Hepatocyte (in vitro differentiated cells): ENCODE measurements around the gene PRKACA. TPM values are rescaled to one million over a fixed set of nuclear protein-coding genes. Genes with fewer than 3 reads are reported as not detected.

ENCODE experiments used
- DNase-seq: peaks from one replicate; pipeline ENCODE4 v3.0.0-alpha.2; 2016; ENCODE audit warnings: low spot score
- H2AFZ ChIP-seq: fragments of 200-600 bp; sonication (generic); 2 replicates; pipeline ENCODE4 v1.6.0; 2016; ENCODE audit warnings: antibody characterized with exemption, mild to moderate bottlenecking
- H3K27ac ChIP-seq: fragments of 200-600 bp; sonication (generic); 2 replicates; pipeline ENCODE4 v1.5.1; 2016; ENCODE audit warnings: mild to moderate bottlenecking
- H3K27me3 ChIP-seq: fragments of 200-600 bp; sonication (generic); 2 replicates; pipeline ENCODE4 v1.6.1; 2016
- H3K36me3 ChIP-seq: fragments of 200-600 bp; sonication (generic); replicated peaks from 2 replicates; pipeline ENCODE4 v1.5.1; 2016; ENCODE audit warnings: low read depth; ENCODE audit not compliant: insufficient read depth
- H3K4me1 ChIP-seq: fragments of 200-600 bp; sonication (generic); 2 replicates; pipeline ENCODE4 v1.5.1; 2016; ENCODE audit warnings: mild to moderate bottlenecking, moderate library complexity; ENCODE audit not compliant: insufficient read depth
- H3K4me2 ChIP-seq: fragments of 200-600 bp; sonication (generic); 2 replicates; pipeline ENCODE4 v1.6.0; 2016
- H3K4me3 ChIP-seq: fragments of 200-600 bp; sonication (generic); 2 replicates; pipeline ENCODE4 v1.5.1; 2016; ENCODE audit warnings: mild to moderate bottlenecking
- H3K79me2 ChIP-seq: fragments of 200-600 bp; sonication (generic); 2 replicates; pipeline ENCODE4 v1.6.0; 2017; ENCODE audit warnings: mild to moderate bottlenecking
- H3K9me2 ChIP-seq: fragments of 200-600 bp; sonication (generic); replicated peaks from 2 replicates; pipeline ENCODE4 v1.6.0; 2017; ENCODE audit warnings: mild to moderate bottlenecking; ENCODE audit not compliant: insufficient read depth
- H3K9me3 ChIP-seq: fragments of 200-600 bp; sonication (generic); 2 replicates; pipeline ENCODE4 v1.5.1; 2016; ENCODE audit warnings: low read depth, mild to moderate bottlenecking
- H4K20me1 ChIP-seq: fragments of 200-600 bp; sonication (generic); 2 replicates; pipeline ENCODE4 v1.6.0; 2016; ENCODE audit warnings: mild to moderate bottlenecking; ENCODE audit not compliant: insufficient read depth, poor library complexity, severe bottlenecking
- CTCF ChIP-seq: fragments of 200-600 bp; sonication (generic); IDR thresholded peaks from 2 replicates; pipeline ENCODE4 v1.5.1; 2016; ENCODE audit warnings: antibody characterized with exemption, mild to moderate bottlenecking; ENCODE audit not compliant: poor library complexity
- EZH2 ChIP-seq: fragments of 200-600 bp; sonication (generic); IDR thresholded peaks from 2 replicates; pipeline ENCODE4 v1.6.1; 2016; ENCODE audit warnings: antibody characterized with exemption, mild to moderate bottlenecking, borderline replicate concordance
- EZH2phosphoT487 ChIP-seq: fragments of 200-600 bp; sonication (generic); IDR thresholded peaks from one replicate; pipeline ENCODE4 v1.6.1; 2018; ENCODE audit warnings: antibody characterized with exemption, mild to moderate bottlenecking, low read depth, moderate library complexity; ENCODE audit not compliant: unreplicated experiment, severe bottlenecking
- WGBS: methylation state at CpG from one replicate; pipeline ENCODE4 v1.1.6; 2016; ENCODE audit warnings: low lambda C conversion rate; ENCODE audit errors: missing lambda C conversion rate; 5-methylcytosine and 5-hydroxymethylcytosine counted together
- polyA plus RNA-seq: library from polyadenylated mRNA; unstranded; fragments of >200 nt; fragmentation: Nextera tagmentation; extraction: Ambion mirVana; gene quantifications from 2 replicates; pipeline ENCODE4 v1.2.1, GENCODE V29; 2016
- total RNA-seq: library from RNA; depleted of rRNA; stranded (reverse); fragments of >200 nt; gene quantifications from 2 replicates; pipeline ENCODE4 v1.2.3, GENCODE V29; 2014

PRKACA gene
- total and polyA plus RNA-seq, 2 experiments from 2014 or later = 13.4 to 41.5 TPM

GRCh38 chr19:14059652-14060155 is 57.9 kb downstream of the PRKACA start:
- H2AFZ ChIP-seq = no peak overlapping the region
- 58% methylated on average over 8 of the region's 8 CpGs for whole genome bisulfite sequencing
- no peaks in the 10 kb centered on the region for H4K20me1 ChIP-seq
- H3K4me3 ChIP-seq = no peak overlapping the region
- peaks cover 16% of the 10 kb centered on the region for H3K27me3 ChIP-seq
- H3K4me2 ChIP-seq = no peak overlapping the region
- H3K9me2 ChIP-seq = no peaks in the 10 kb centered on the region
- H3K4me1 ChIP-seq = peaks cover 5% of the 10 kb centered on the region
- H3K9me3 ChIP-seq = no peaks in the 10 kb centered on the region
- no peak overlapping the region for H3K27ac ChIP-seq
- H3K79me2 ChIP-seq = no peaks in the 10 kb centered on the region
- no peaks in the 10 kb centered on the region for H3K36me3 ChIP-seq
- peak; percentile 49 for DNase-seq
- TF ChIP-seq EZH2phosphoT487 (no peak), CTCF (no peak), EZH2 (no peak)

- Histone ChIP-seq H3K9me3 (no peaks in the 10 kb centered on the region), H3K79me2 (no peaks in the 10 kb centered on the region), H3K27me3 (peaks cover 16% of the 10 kb centered on the region), H2AFZ (no peak overlapping the region), H4K20me1 (no peaks in the 10 kb centered on the region), H3K36me3 (no peaks in the 10 kb centered on the region), H3K4me1 (peaks cover 5% of the 10 kb centered on the region), H3K4me2 (no peak overlapping the region), H3K27ac (no peak overlapping the region), H3K9me2 (no peaks in the 10 kb centered on the region), H3K4me3 (no peak overlapping the region)
- TF ChIP-seq CTCF (peak; percentile 50), EZH2phosphoT487 (no peak)
- no peak for DNase-seq
- WGBS = 42% methylated on average over 11 of the region's 15 CpGs
These were observed 58.5 kb downstream of the PRKACA start for GRCh38 chr19:14059093-14059480.

- H2AFZ ChIP-seq = no peak overlapping the region
- no peak overlapping the region for H3K27ac ChIP-seq
- peaks cover 16% of the 10 kb centered on the region for H3K27me3 ChIP-seq
- no peak for DNase-seq
- no peaks in the 10 kb centered on the region for H4K20me1 ChIP-seq
- no peaks in the 10 kb centered on the region for H3K36me3 ChIP-seq
- no peaks in the 10 kb centered on the region for H3K9me3 ChIP-seq
- no peak overlapping the region for H3K4me3 ChIP-seq
- peaks cover 5% of the 10 kb centered on the region for H3K4me1 ChIP-seq
- TF ChIP-seq EZH2 (no peak), CTCF (no peak), EZH2phosphoT487 (no peak)
- H3K79me2 ChIP-seq = no peaks in the 10 kb centered on the region
- H3K4me2 ChIP-seq = peak overlapping the region; percentile 81
- 53% methylated on average over 16 of the region's 17 CpGs for WGBS
- no peaks in the 10 kb centered on the region for H3K9me2 ChIP-seq
These were observed 59.1 kb downstream of the PRKACA start for GRCh38 chr19:14058182-14059092.
